ENCODE data around the gene KCNK18.

The KCNK18 gene

GRCh38 chr10:117254774-117255735 lies 57.8 kb downstream of the KCNK18 start:
- TF ChIP-seq, protein P1, sequence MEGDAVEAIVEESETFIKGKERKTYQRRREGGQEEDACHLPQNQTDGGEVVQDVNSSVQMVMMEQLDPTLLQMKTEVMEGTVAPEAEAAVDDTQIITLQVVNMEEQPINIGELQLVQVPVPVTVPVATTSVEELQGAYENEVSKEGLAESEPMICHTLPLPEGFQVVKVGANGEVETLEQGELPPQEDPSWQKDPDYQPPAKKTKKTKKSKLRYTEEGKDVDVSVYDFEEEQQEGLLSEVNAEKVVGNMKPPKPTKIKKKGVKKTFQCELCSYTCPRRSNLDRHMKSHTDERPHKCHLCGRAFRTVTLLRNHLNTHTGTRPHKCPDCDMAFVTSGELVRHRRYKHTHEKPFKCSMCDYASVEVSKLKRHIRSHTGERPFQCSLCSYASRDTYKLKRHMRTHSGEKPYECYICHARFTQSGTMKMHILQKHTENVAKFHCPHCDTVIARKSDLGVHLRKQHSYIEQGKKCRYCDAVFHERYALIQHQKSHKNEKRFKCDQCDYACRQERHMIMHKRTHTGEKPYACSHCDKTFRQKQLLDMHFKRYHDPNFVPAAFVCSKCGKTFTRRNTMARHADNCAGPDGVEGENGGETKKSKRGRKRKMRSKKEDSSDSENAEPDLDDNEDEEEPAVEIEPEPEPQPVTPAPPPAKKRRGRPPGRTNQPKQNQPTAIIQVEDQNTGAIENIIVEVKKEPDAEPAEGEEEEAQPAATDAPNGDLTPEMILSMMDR (IDR thresholded peaks at IDR 0.05; ENCODE audit: insufficient read depth, low read depth, low read length, missing control alignments): no peak
- no peak for DNase-seq (ENCODE audit: low read depth)
- no peak overlapping the region for H3K4me3 ChIP-seq (ENCODE audit: low read length)

DNA sequence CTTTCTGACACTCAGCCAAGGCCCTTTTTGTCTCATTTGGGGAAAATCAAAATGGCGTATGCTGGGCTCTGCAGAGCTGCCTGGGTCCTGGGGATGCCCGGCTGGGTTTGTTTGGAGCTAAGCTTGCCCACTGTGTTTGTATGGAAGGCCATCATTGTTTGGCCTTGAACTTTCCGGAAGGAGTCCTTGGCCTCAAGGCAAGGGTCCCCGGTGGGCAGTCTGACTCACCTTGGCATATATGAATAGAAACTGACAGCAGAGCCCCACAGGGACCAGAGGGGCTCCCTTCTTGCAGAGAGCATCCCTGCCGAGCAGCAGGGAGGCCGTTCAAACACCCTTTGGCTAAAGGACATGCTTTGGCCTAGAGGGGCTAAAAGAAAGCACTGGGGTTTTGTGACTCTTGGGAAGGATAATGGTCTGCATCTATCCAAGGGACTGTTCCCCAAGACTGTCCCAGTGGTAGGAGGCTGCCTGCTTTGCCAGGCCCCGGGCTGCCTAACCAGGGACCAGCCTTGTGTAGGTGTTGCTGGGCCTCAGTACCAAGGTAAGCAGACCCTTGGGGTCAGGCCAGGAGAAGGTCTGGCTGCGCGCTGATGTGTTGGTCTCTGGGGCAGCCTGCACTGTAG lies 58.7 kb downstream of the KCNK18 start:
- H3K4me3 ChIP-seq (ENCODE audit: low read length): no peak overlapping the region
- TF ChIP-seq, protein P1 (IDR thresholded peaks at IDR 0.05; ENCODE audit: insufficient read depth, low read depth, low read length, missing control alignments): no peak
- no peak for DNase-seq (ENCODE audit: low read depth)

- TF ChIP-seq, protein P1 (IDR thresholded peaks at IDR 0.05; ENCODE audit: insufficient read depth, low read depth, low read length, missing control alignments): no peak
- DNase-seq (ENCODE audit: low read depth): no peak
Observed at GRCh38 chr10:117256910-117257309, 59.6 kb downstream of the KCNK18 start.

GRCh38 chr10:117257721-117258120 lies 60.4 kb downstream of the KCNK18 start:
- DNase-seq (ENCODE audit: low read depth): no peak
- H3K4me3 ChIP-seq (ENCODE audit: low read length): no peak overlapping the region
- TF ChIP-seq, protein P1 (IDR thresholded peaks at IDR 0.05; ENCODE audit: insufficient read depth, low read depth, low read length, missing control alignments): no peak

More at GRCh38 chr10:117256910-117257309, 59.6 kb downstream of the KCNK18 start:
- no peak overlapping the region for H3K4me3 ChIP-seq (ENCODE audit: low read length)

- H3K4me3 ChIP-seq (ENCODE audit: low read length): no peak overlapping the region
- no peak for DNase-seq (ENCODE audit: low read depth)
- TF ChIP-seq, protein P1 (IDR thresholded peaks at IDR 0.05; ENCODE audit: insufficient read depth, low read depth, low read length, missing control alignments): no peak
Observed at GRCh38 chr10:117259279-117259678, 62.0 kb downstream of the KCNK18 start.

Data from epithelial cell of esophagus (primary cell).